RWPE2 (cell line): ENCODE measurements around the gene LMNB1.

Experiments
- ATAC-seq: fragments of 200-7000 bp; cut with Tn5 transposase; 3 replicates; pipeline ENCODE4 v1.9.1; 2021; ENCODE audit warnings: low read depth
- DNase-seq: peaks from one replicate; pipeline ENCODE4 v3.0.0-alpha.2; 2020; ENCODE audit warnings: low spot score
- H3K27ac ChIP-seq: fragments of 450-650 bp; 2 replicates; pipeline ENCODE4 v1.5.1; 2017; ENCODE audit warnings: mild to moderate bottlenecking; ENCODE audit not compliant: poor library complexity, severe bottlenecking
- H3K27me3 ChIP-seq: fragments of 250-450 bp; sonication (Bioruptor Pico); 2 replicates; pipeline ENCODE4 v1.5.1; 2021; ENCODE audit warnings: mild to moderate bottlenecking, moderate library complexity; ENCODE audit not compliant: insufficient read depth, poor library complexity, severe bottlenecking
- H3K36me3 ChIP-seq: fragments of 250-450 bp; sonication (Bioruptor Pico); 2 replicates; pipeline ENCODE4 v1.5.1; 2020; ENCODE audit warnings: low read depth, mild to moderate bottlenecking, moderate library complexity
- H3K4me1 ChIP-seq: fragments of 250-450 bp; sonication (Bioruptor Pico); 2 replicates; pipeline ENCODE4 v1.5.1; 2021; ENCODE audit warnings: mild to moderate bottlenecking, moderate library complexity; ENCODE audit not compliant: insufficient read depth, poor library complexity, severe bottlenecking
- H3K4me3 ChIP-seq: fragments of 250-450 bp; sonication (Bioruptor Pico); 2 replicates; pipeline ENCODE4 v1.5.1; 2021; ENCODE audit warnings: mild to moderate bottlenecking, moderate library complexity; ENCODE audit not compliant: severe bottlenecking
- H3K9me3 ChIP-seq: fragments of 250-450 bp; sonication (Bioruptor Pico); 2 replicates; pipeline ENCODE4 v1.5.1; 2021; ENCODE audit warnings: mild to moderate bottlenecking, moderate library complexity; ENCODE audit not compliant: severe bottlenecking
- CTCF ChIP-seq: fragments of 450-650 bp; IDR thresholded peaks from one replicate; pipeline ENCODE4 v1.5.1; 2017; ENCODE audit warnings: mild to moderate bottlenecking, moderate library complexity; ENCODE audit not compliant: poor library complexity, severe bottlenecking

Gene LMNB1

GRCh38 chr5:126878085-126878484 lies 101.1 kb downstream of the LMNB1 start:
- ATAC-seq = no peak
- no peak for TF ChIP-seq CTCF

DNA sequence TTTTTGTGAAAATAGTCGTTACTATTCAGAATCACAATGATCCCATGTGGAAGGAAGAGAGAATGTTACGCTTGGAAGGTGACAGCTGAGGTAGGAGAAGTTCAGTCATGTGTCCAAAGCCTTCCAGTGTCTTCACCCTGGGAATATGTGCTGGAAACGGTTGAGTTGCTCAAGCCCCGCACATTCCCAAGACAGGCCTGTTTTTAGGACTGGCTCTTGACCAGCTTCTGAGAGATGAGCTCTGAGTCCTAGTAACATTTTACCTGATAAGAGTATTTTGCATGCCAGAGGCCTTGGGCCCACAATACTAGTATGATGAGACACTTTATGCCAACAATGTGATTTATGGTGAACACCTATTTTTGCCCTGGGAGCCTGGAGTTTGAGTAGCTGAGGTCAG lies 101.7 kb downstream of the LMNB1 start:
- no peaks in the 10 kb centered on the region for H3K27me3 ChIP-seq
- H3K4me1 ChIP-seq = no peaks in the 10 kb centered on the region
- no peaks in the 10 kb centered on the region for H3K9me3 ChIP-seq
- H3K27ac ChIP-seq = no peak overlapping the region
- ATAC-seq (no peak), DNase-seq (no peak)
- TF ChIP-seq CTCF = no peak
- no peaks in the 10 kb centered on the region for H3K36me3 ChIP-seq
- no peak overlapping the region for H3K4me3 ChIP-seq

More at GRCh38 chr5:126878085-126878484, 101.1 kb downstream of the LMNB1 start:
- H3K9me3 ChIP-seq = no peaks in the 10 kb centered on the region
- DNase-seq = no peak
- no peaks in the 10 kb centered on the region for H3K4me1 ChIP-seq
- no peak overlapping the region for H3K4me3 ChIP-seq
- H3K36me3 ChIP-seq = no peaks in the 10 kb centered on the region
- H3K27me3 ChIP-seq = no peaks in the 10 kb centered on the region
- H3K27ac ChIP-seq = no peak overlapping the region

GRCh38 chr5:126881821-126882600 lies 105.1 kb downstream of the LMNB1 start:
- H3K4me1 ChIP-seq = peaks cover 2% of the 10 kb centered on the region
- no peak overlapping the region for H3K27ac ChIP-seq
- H3K4me3 ChIP-seq = no peak overlapping the region
- no peaks in the 10 kb centered on the region for H3K27me3 ChIP-seq
- ATAC-seq (no peak), DNase-seq (no peak)
- TF ChIP-seq CTCF = no peak
- no peaks in the 10 kb centered on the region for H3K9me3 ChIP-seq
- no peaks in the 10 kb centered on the region for H3K36me3 ChIP-seq

DNA sequence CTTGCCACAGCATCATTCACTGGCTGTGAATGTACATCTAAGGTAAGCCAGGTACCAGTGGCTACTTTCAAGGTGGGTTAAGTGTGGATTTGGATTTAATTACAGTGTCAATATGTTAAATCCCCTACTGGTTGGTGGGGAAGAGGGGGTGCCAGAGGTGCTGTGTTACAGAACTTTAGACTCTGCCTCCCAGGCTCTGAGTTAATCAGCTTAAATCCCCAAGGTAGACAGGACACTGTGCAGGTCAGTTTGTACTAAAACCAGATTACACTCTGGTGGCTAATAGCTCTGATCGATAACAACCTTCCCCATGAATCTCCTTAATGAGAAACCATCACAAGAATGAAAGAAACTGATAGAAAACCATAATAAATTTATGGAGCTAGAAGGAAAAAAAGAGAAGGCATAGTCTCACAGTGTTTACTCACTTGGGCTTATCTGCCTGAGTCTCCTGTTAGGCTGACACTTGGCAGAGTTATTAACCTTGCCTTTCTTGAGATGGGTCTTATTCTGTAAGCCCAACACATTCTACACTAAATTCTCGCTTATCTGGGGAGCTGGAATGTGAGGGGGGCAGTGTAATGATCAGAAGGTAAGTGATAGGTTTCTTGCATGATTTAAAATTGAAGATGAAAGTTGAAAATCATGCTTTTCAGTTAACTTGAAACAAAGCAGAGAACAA lies 106.8 kb downstream of the LMNB1 start:
- no peak overlapping the region for H3K4me3 ChIP-seq
- no peak for TF ChIP-seq CTCF
- H3K9me3 ChIP-seq = no peaks in the 10 kb centered on the region
- no peaks in the 10 kb centered on the region for H3K36me3 ChIP-seq
- H3K4me1 ChIP-seq = peaks cover 2% of the 10 kb centered on the region
- no peaks in the 10 kb centered on the region for H3K27me3 ChIP-seq
- H3K27ac ChIP-seq = no peak overlapping the region
- ATAC-seq (no peak), DNase-seq (no peak)
